Thyroid gland (tissue), 4 donors: ENCODE results near the gene ZNF701.

ENCODE experiments used
- POLR2A ChIP-seq, 2 donors: fragments of 450-650 bp; IDR thresholded peaks; one replicate each; pipeline ENCODE4 v1.6.1; 2017; ENCODE audit warnings: antibody characterized with exemption in 2 of 2, mild to moderate bottlenecking in 2 of 2, moderate library complexity in 1 of 2
- TF ChIP-seq, protein P1 (sequence below), 6 experiments: fragments of 200-600 bp in 3 of 6; fragments of 450-650 bp in 3 of 6; sonication (generic) in 3 of 6; IDR thresholded peaks; one replicate each; pipeline ENCODE4 v1.5.1; 2016 to 2019; ENCODE audit warnings: antibody characterized with exemption in 6 of 6, mild to moderate bottlenecking in 2 of 6, inconsistent platforms in 1 of 6, moderate library complexity in 1 of 6

DNA sequence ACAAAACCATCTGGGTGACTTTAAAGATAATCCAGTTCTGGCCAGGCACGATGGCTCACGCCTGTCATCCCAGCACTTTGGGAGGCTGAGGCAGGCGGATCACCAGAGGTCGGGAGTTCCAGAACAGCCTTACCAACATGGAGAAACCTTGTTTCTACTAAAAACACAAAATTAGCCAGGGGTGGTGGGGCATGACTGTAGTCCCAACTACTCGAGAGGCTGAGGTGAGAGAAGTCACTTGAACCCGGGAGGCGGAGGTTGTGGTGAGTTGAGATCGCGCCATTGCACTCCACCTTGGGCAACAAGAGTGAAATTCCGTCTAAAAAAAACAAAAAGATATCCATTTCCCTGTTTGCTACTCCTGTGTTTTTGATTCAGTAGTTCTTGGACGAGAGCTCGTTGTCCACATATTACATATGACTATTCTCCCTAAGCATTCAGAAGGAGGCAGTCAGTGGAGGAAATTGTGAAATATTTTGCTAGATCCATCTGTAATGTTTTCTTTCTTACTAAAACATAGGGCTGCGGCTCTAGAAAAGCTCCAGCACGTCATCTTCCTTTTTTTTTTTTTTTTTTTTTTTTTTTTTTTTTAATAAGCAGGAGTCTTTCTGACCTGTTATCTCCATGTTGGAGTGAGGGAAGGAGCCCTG is 33.6 kb downstream of the ZNF701 start:
- TF ChIP-seq, protein P1, sequence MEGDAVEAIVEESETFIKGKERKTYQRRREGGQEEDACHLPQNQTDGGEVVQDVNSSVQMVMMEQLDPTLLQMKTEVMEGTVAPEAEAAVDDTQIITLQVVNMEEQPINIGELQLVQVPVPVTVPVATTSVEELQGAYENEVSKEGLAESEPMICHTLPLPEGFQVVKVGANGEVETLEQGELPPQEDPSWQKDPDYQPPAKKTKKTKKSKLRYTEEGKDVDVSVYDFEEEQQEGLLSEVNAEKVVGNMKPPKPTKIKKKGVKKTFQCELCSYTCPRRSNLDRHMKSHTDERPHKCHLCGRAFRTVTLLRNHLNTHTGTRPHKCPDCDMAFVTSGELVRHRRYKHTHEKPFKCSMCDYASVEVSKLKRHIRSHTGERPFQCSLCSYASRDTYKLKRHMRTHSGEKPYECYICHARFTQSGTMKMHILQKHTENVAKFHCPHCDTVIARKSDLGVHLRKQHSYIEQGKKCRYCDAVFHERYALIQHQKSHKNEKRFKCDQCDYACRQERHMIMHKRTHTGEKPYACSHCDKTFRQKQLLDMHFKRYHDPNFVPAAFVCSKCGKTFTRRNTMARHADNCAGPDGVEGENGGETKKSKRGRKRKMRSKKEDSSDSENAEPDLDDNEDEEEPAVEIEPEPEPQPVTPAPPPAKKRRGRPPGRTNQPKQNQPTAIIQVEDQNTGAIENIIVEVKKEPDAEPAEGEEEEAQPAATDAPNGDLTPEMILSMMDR (IDR thresholded peaks at IDR 0.05), result no peak
- no peak for TF ChIP-seq POLR2A (IDR thresholded peaks at IDR 0.05)
